Keratinocyte (primary cell): Measurements from ENCODE around the gene PLA2G2D. TPM values are rescaled to one million over a fixed set of nuclear protein-coding genes. Genes with fewer than 3 reads are reported as not detected.

Experiments used
- DNase-seq: peaks from one replicate; pipeline ENCODE4 v3.0.0-alpha.2; 2011; ENCODE audit warnings: low read depth, missing footprints, low spot score
- FAIRE-seq: peaks from 2 replicates; lab custom pipeline; 2011; peaks lifted over from hg19 to GRCh38; lab: Jason Lieb, UNC
- H2AFZ ChIP-seq: 2 replicates; pipeline ENCODE4 v1.6.0; 2012; ENCODE audit warnings: low read length, control low read depth, inconsistent platforms; ENCODE audit not compliant: control insufficient read depth
- H3K27ac ChIP-seq: 2 replicates; pipeline ENCODE4 v1.5.1; 2011; ENCODE audit warnings: low read length; ENCODE audit not compliant: control insufficient read depth, insufficient read depth
- H3K27me3 ChIP-seq: 3 replicates; pipeline ENCODE4 v1.6.0; 2011; ENCODE audit warnings: low read length; ENCODE audit not compliant: control insufficient read depth, insufficient read depth; ENCODE audit errors: extremely low read depth
- H3K36me3 ChIP-seq, 2 experiments: 2 replicates in 1 of 2; 3 replicates in 1 of 2; pipeline ENCODE4 v1.5.1; 2011; ENCODE audit warnings: low read length in 2 of 2, mild to moderate bottlenecking in 1 of 2; ENCODE audit not compliant: control insufficient read depth in 2 of 2, insufficient read depth in 2 of 2; ENCODE audit errors: extremely low read depth in 1 of 2
- H3K4me1 ChIP-seq: 3 replicates; pipeline ENCODE4 v1.5.1; 2011; ENCODE audit warnings: low read length; ENCODE audit not compliant: control insufficient read depth, insufficient read depth; ENCODE audit errors: extremely low read depth
- H3K4me2 ChIP-seq: 3 replicates; pipeline ENCODE4 v1.6.0; 2011; ENCODE audit warnings: low read depth, low read length; ENCODE audit not compliant: control insufficient read depth, insufficient read depth; ENCODE audit errors: extremely low read depth
- H3K4me3 ChIP-seq, 3 experiments: fragments of 200-600 bp in 1 of 3; sonication (generic) in 1 of 3; 2 replicates in 2 of 3; 3 replicates in 1 of 3; pipeline ENCODE4 v1.5.1; 2011 to 2016; ENCODE audit warnings: low read length in 3 of 3, mild to moderate bottlenecking in 3 of 3, control low read depth in 2 of 3, inconsistent platforms in 1 of 3, low read depth in 1 of 3, mixed read lengths in 1 of 3, mixed run types in 1 of 3, moderate library complexity in 1 of 3; ENCODE audit not compliant: control insufficient read depth in 2 of 3, insufficient read depth in 2 of 3; ENCODE audit errors: extremely low read depth in 1 of 3
- H3K79me2 ChIP-seq: 2 replicates; pipeline ENCODE4 v1.6.0; 2012; ENCODE audit warnings: low read length; ENCODE audit not compliant: control insufficient read depth, insufficient read depth
- H3K9ac ChIP-seq: 3 replicates; pipeline ENCODE4 v1.6.0; 2011; ENCODE audit warnings: low read length; ENCODE audit not compliant: control insufficient read depth, insufficient read depth; ENCODE audit errors: extremely low read depth
- H3K9me1 ChIP-seq: 3 replicates; pipeline ENCODE4 v1.6.0; 2011; ENCODE audit warnings: low read length; ENCODE audit not compliant: control insufficient read depth, insufficient read depth; ENCODE audit errors: extremely low read depth
- H3K9me3 ChIP-seq: 2 replicates; pipeline ENCODE4 v1.5.1; 2012; ENCODE audit warnings: low read depth, low read length; ENCODE audit not compliant: control insufficient read depth
- H4K20me1 ChIP-seq: 3 replicates; pipeline ENCODE4 v1.6.0; 2011; ENCODE audit warnings: low read length; ENCODE audit not compliant: control insufficient read depth, insufficient read depth; ENCODE audit errors: extremely low read depth
- CTCF ChIP-seq, 3 experiments: IDR thresholded peaks in 1 of 3; conservative IDR thresholded peaks in 1 of 3; optimal IDR thresholded peaks in 1 of 3; 2 replicates in 2 of 3; 3 replicates in 1 of 3; pipeline versions ENCODE3 to v1.5.1; 2011; ENCODE audit warnings: low read length in 3 of 3, mild to moderate bottlenecking in 3 of 3, moderate library complexity in 2 of 3, control low read depth in 1 of 3, inconsistent platforms in 1 of 3; ENCODE audit not compliant: insufficient read depth in 2 of 3; ENCODE audit errors: extremely low read depth in 1 of 3
- EZH2 ChIP-seq: IDR thresholded peaks from one replicate; pipeline ENCODE4 v1.6.1; 2012; ENCODE audit warnings: inconsistent platforms, mild to moderate bottlenecking, low read length, moderate library complexity
- dilution Hi-C: fragments of 300-500 bp; cut with MboI; formaldehyde crosslinking; loops from one replicate; pipeline ENCODE4 v1.7.0; 2020; ENCODE audit warnings: low sequenced_read_pairs; ENCODE audit not compliant: extremely low pct_ligation_motif_present
- polyA plus RNA-seq, 5 experiments: library from polyadenylated mRNA; depleted of rRNA in 3 of 5; stranded (reverse) in 3 of 5; stranded (forward) in 1 of 5; unstranded in 1 of 5; fragments of >200 nt; gene quantifications; 1 replicate in 1 of 5; 2 replicates in 3 of 5; 3 replicates in 1 of 5; pipeline versions ENCODE4 v1.2.1 to v1.2.3, GENCODE V29; 2011 to 2012; ENCODE audit warnings: missing spikeins in 2 of 5, low read depth in 1 of 5, low replicate concordance in 1 of 5

PLA2G2D gene
- polyA plus RNA-seq, 1 donor (not counting 4 experiments of a cell fraction or from before 2014, with no cell fraction given), result not detected

GRCh38 chr1:20167126-20167525 is 47.8 kb upstream of the PLA2G2D start:
- H3K4me2 ChIP-seq, result peak overlapping the region; percentile 16
- no peak for TF ChIP-seq EZH2
- H4K20me1 ChIP-seq, result no peaks in the 10 kb centered on the region
- H3K27ac ChIP-seq, result no peak overlapping the region
- no peak overlapping the region for H3K4me3 ChIP-seq
- no peak for FAIRE-seq
- dilution Hi-C loops, result no loop called here
- no peaks in the 10 kb centered on the region for H3K27me3 ChIP-seq
- H3K79me2 ChIP-seq, result no peaks in the 10 kb centered on the region
- H3K4me1 ChIP-seq, result peaks cover 26% of the 10 kb centered on the region
- H3K9me3 ChIP-seq, result peaks cover 4% of the 10 kb centered on the region
- peak; percentile 71 for DNase-seq
- no peaks in the 10 kb centered on the region for H3K9me1 ChIP-seq
- no peak overlapping the region for H3K9ac ChIP-seq
- H2AFZ ChIP-seq, result no peak overlapping the region
- H3K36me3 ChIP-seq, result no peaks in the 10 kb centered on the region

- no peak for DNase-seq
These were observed 46.7 kb upstream of the PLA2G2D start for GRCh38 chr1:20166051-20166450.

More at GRCh38 chr1:20166051-20166450, 46.7 kb upstream of the PLA2G2D start:
- no peaks in the 10 kb centered on the region for H3K27me3 ChIP-seq
- H3K4me1 ChIP-seq, result peaks cover 21% of the 10 kb centered on the region
- no peak for FAIRE-seq
- peaks cover 4% of the 10 kb centered on the region for H3K9me3 ChIP-seq
- no peak for TF ChIP-seq CTCF (optimal IDR thresholded peaks at IDR 0.05 in 1 of 3, IDR thresholded peaks at IDR 0.05 in 1 of 3, conservative IDR thresholded peaks at IDR 0.05 in 1 of 3; ENCODE audit: extremely low read depth in 1 of 3, insufficient read depth in 2 of 3, low read length in 3 of 3)
- TF ChIP-seq EZH2, result no peak
- no peak overlapping the region for H3K4me2 ChIP-seq
- dilution Hi-C loops, result no loop called here
- no peaks in the 10 kb centered on the region for H3K36me3 ChIP-seq
- H2AFZ ChIP-seq, result no peak overlapping the region
- H3K79me2 ChIP-seq, result no peaks in the 10 kb centered on the region
- H3K9me1 ChIP-seq, result no peaks in the 10 kb centered on the region
- H3K4me3 ChIP-seq, result no peak overlapping the region
- H3K27ac ChIP-seq, result no peak overlapping the region
- H3K9ac ChIP-seq, result no peak overlapping the region
- H4K20me1 ChIP-seq, result no peaks in the 10 kb centered on the region
